ENCODE data around the gene TUBB1.
A peak's percentile ranks its signal among the peaks of the same experiment; 100 is the strongest.

The TUBB1 gene

DNA sequence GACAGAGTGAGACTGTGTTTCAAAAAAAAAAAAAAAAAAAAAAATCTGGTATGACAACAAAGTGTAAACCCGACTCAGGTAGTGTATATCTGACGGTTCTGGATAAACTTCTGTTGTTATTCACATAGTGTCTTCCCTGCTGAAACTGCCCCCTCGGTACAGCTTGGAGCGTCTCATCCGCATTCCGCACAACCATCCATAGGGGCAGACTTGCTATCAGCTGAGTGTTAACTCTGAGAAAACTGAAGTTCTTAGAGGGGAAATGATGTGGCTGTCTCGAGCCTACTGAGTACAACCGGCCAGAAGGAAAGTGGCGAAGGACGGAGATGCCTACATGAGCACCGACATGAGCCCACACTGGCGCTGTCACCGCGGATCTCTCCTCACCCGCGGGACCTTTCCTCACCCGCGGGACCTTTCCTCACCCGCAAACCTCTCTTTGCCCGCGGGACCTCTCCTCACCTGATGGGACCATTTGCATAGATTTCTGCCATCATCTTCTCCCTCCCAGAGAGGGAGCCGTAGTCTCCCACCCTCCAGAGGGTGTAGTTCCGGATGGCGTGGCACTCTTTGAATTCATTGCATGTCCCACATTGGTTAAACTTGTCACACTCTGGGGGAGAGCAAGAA is 22.0 kb upstream of the TUBB1 start:
- DNase-seq, result no peak
- peak overlapping the region; percentile 45 for H3K27ac Mint-ChIP-seq
- peaks cover 52% of the 10 kb centered on the region for H3K36me3 Mint-ChIP-seq (ENCODE audit: low read depth)
- H3K4me3 Mint-ChIP-seq, result no peak overlapping the region
- no peaks in the 10 kb centered on the region for H3K27me3 Mint-ChIP-seq (ENCODE audit: low read depth, poor library complexity)
- H3K9me3 Mint-ChIP-seq, result no peaks in the 10 kb centered on the region
- TF ChIP-seq, protein P1, sequence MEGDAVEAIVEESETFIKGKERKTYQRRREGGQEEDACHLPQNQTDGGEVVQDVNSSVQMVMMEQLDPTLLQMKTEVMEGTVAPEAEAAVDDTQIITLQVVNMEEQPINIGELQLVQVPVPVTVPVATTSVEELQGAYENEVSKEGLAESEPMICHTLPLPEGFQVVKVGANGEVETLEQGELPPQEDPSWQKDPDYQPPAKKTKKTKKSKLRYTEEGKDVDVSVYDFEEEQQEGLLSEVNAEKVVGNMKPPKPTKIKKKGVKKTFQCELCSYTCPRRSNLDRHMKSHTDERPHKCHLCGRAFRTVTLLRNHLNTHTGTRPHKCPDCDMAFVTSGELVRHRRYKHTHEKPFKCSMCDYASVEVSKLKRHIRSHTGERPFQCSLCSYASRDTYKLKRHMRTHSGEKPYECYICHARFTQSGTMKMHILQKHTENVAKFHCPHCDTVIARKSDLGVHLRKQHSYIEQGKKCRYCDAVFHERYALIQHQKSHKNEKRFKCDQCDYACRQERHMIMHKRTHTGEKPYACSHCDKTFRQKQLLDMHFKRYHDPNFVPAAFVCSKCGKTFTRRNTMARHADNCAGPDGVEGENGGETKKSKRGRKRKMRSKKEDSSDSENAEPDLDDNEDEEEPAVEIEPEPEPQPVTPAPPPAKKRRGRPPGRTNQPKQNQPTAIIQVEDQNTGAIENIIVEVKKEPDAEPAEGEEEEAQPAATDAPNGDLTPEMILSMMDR (IDR thresholded peaks at IDR 0.05), result no peak
- H3K4me1 Mint-ChIP-seq, result peaks cover 9% of the 10 kb centered on the region

DNA sequence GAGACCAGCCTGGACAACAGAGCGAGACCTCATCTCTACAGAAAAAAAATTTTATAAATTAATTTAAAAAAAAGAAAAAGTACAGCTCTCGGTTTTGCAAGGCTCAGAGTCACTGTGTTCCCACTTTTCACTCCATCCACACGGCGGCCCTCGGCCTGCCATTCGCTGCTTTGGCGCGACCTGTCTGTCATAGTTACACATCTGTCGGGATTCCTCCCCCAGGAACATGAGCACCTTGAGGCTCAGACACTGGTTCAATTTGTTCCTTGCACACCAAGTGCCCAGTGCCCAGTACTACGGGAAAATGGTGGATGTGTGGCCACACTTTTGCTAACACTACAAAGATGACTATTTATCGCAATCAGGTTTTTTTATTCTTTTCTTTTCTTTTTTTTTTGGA is 20.6 kb upstream of the TUBB1 start:
- Mint-ChIP-seq H3K9me3 (no peaks in the 10 kb centered on the region), H3K4me3 (no peak overlapping the region), H3K4me1 (peaks cover 23% of the 10 kb centered on the region), H3K36me3 (ENCODE audit: low read depth) (peaks cover 42% of the 10 kb centered on the region), H3K27ac (no peak overlapping the region), H3K27me3 (ENCODE audit: low read depth, poor library complexity) (no peaks in the 10 kb centered on the region)
- TF ChIP-seq, protein P1 (IDR thresholded peaks at IDR 0.05), result no peak
- no peak for DNase-seq

DNA sequence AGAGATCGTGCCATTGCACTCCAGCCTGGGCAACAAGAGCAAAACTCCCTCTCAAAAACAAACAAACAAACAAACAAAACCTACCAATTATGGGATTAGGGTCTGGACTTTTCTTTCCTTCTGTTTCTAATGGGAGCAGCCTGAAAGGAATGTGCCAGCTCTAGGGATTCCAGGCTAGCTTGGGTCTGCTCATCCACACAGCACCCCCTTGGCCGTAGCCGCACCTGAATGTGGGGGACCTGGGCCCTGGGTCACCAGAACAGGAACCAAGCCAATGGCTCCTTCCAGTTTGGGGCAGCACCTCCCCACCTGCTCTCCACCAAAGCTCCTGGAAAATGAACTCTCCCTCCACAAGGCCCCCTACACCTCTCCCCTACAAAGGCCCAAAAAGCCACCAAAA is 18.9 kb upstream of the TUBB1 start:
- Mint-ChIP-seq H3K27me3 (ENCODE audit: low read depth, poor library complexity) (peaks cover 4% of the 10 kb centered on the region), H3K9me3 (no peaks in the 10 kb centered on the region), H3K36me3 (ENCODE audit: low read depth) (peaks cover 36% of the 10 kb centered on the region), H3K4me1 (peaks cover 40% of the 10 kb centered on the region), H3K4me3 (no peak overlapping the region), H3K27ac (peak overlapping the region; percentile 74)
- TF ChIP-seq, protein P1 (IDR thresholded peaks at IDR 0.05), result no peak
- DNase-seq, result no peak

DNA sequence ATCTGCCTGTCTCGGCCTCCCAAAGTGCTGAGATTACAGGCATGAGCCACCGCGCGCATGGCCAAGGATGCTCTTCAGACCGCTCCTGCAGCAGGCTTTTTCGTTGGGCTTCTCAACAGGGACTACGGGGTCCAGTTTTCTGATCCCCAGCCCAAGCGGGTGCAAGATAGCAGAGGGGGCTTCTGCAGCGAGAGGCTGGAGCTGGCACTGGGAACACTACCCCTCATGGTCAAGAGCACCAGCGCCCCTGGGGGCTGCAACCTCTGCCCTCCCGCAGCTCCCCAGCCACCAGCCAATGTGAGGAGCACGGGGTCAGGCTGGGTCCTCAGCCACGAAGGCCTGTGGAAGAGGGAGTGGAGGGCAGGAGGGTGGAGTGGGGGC is 18.2 kb upstream of the TUBB1 start:
- Mint-ChIP-seq H3K36me3 (ENCODE audit: low read depth) (peaks cover 29% of the 10 kb centered on the region), H3K27ac (no peak overlapping the region), H3K27me3 (ENCODE audit: low read depth, poor library complexity) (peaks cover 4% of the 10 kb centered on the region), H3K4me1 (peaks cover 46% of the 10 kb centered on the region), H3K9me3 (no peaks in the 10 kb centered on the region), H3K4me3 (no peak overlapping the region)
- no peak for DNase-seq
- TF ChIP-seq, protein P1 (IDR thresholded peaks at IDR 0.05), result no peak

DNA sequence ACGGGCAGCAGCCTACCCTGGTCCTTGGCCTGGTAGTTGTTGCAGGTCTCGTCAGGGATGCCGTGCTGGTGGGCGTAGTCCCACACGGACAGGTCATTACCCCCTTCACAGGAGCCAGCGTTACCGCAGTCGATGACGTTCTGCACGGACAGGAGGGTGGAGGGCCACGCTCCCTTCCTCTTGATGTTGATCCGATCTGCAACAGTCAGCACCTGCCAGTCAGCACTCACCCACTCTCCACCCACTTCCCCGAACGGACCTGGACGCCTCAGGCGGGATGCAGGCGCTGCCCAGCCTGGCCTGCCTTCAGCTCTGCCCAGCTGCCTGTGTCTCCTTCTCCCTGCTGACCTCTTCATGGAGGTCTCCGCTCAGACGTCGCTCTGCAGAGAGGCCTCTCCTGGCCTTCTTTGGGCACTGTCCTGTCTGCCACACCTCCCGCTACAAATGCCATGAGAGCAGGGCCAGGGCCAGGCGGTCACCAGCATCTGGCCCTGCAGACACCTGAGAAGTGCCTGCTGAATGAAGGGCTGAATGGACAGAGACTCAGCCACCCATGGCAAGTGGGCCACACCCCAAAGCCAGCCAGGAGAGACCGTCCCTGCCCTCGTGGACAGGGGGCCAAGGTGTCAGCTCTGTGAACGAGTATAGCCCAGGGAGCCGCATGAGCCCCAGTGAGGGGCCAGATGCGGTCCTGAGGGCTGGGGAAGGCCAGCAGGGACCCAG is 17.6 kb upstream of the TUBB1 start:
- no peak overlapping the region for H3K27ac Mint-ChIP-seq
- no peak overlapping the region for H3K4me3 Mint-ChIP-seq
- TF ChIP-seq, protein P1 (IDR thresholded peaks at IDR 0.05), result no peak
- H3K4me1 Mint-ChIP-seq, result peaks cover 46% of the 10 kb centered on the region
- peaks cover 25% of the 10 kb centered on the region for H3K36me3 Mint-ChIP-seq (ENCODE audit: low read depth)
- no peak for DNase-seq
- no peaks in the 10 kb centered on the region for H3K9me3 Mint-ChIP-seq
- H3K27me3 Mint-ChIP-seq (ENCODE audit: low read depth, poor library complexity), result peaks cover 4% of the 10 kb centered on the region

DNA sequence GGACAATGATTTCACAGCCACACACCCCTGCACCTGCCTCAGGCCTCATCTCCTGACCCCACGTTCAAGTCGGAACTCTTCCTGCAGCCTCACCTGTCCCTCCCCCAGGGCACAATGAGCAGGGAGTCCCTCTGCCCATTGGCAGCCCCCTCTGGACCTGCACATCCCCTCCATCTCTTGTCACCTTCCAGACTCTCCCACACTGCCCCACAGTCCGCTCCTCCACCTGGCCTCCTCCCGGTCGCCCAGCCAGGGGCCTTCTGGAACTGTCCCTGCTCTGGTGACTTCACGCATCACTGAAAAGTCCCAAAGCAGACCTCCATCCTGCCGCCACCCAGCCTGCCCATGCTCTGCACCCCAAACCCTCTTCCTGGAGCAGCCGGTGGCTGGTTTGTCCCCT is 16.8 kb upstream of the TUBB1 start:
- H3K4me3 Mint-ChIP-seq, result peak overlapping the region; percentile 6
- peaks cover 46% of the 10 kb centered on the region for H3K4me1 Mint-ChIP-seq
- TF ChIP-seq, protein P1 (IDR thresholded peaks at IDR 0.05), result no peak
- H3K27me3 Mint-ChIP-seq (ENCODE audit: low read depth, poor library complexity), result peaks cover 4% of the 10 kb centered on the region
- no peak for DNase-seq
- H3K9me3 Mint-ChIP-seq, result no peaks in the 10 kb centered on the region
- no peak overlapping the region for H3K27ac Mint-ChIP-seq
- peaks cover 18% of the 10 kb centered on the region for H3K36me3 Mint-ChIP-seq (ENCODE audit: low read depth)
